ENCODE data around the gene PLCB1.

Gene PLCB1

DNA sequence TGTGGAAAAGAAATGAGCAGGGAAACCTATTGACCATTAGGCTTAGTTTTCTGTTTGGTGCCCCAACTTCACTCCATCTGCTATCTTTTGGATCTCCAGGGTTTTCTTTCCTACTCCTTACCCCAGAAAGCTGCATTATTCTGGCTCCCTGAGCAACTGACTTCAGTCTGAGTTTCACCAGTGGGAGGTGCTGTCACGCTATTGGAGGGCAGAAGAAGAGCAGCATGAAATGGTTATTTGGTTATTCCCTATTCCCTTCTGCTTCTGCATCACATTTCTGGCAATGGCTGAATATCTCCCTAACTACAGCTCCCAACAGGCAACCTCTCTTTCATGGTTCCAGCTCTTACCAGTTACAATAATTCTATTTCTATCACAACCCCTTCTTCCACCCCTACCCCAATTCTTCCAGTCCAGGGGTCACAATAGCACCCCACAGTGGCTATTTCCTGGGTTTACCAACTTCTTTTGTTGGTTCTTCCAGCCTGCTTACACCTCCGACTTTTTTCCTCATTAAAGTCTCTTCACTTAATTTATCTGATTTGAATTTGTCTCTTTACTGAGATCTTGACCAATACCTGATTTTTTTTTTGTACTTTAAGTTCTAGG, 311.5 kb downstream of the PLCB1 start:
- DNase-seq (ENCODE audit: low read depth): no peak
- H3K4me3 ChIP-seq (replicated peaks; ENCODE audit: low read depth, low read length): no peak overlapping the region
- TF ChIP-seq, protein P1, sequence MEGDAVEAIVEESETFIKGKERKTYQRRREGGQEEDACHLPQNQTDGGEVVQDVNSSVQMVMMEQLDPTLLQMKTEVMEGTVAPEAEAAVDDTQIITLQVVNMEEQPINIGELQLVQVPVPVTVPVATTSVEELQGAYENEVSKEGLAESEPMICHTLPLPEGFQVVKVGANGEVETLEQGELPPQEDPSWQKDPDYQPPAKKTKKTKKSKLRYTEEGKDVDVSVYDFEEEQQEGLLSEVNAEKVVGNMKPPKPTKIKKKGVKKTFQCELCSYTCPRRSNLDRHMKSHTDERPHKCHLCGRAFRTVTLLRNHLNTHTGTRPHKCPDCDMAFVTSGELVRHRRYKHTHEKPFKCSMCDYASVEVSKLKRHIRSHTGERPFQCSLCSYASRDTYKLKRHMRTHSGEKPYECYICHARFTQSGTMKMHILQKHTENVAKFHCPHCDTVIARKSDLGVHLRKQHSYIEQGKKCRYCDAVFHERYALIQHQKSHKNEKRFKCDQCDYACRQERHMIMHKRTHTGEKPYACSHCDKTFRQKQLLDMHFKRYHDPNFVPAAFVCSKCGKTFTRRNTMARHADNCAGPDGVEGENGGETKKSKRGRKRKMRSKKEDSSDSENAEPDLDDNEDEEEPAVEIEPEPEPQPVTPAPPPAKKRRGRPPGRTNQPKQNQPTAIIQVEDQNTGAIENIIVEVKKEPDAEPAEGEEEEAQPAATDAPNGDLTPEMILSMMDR (IDR thresholded peaks at IDR 0.05; ENCODE audit: low read length, missing control alignments): no peak

DNA sequence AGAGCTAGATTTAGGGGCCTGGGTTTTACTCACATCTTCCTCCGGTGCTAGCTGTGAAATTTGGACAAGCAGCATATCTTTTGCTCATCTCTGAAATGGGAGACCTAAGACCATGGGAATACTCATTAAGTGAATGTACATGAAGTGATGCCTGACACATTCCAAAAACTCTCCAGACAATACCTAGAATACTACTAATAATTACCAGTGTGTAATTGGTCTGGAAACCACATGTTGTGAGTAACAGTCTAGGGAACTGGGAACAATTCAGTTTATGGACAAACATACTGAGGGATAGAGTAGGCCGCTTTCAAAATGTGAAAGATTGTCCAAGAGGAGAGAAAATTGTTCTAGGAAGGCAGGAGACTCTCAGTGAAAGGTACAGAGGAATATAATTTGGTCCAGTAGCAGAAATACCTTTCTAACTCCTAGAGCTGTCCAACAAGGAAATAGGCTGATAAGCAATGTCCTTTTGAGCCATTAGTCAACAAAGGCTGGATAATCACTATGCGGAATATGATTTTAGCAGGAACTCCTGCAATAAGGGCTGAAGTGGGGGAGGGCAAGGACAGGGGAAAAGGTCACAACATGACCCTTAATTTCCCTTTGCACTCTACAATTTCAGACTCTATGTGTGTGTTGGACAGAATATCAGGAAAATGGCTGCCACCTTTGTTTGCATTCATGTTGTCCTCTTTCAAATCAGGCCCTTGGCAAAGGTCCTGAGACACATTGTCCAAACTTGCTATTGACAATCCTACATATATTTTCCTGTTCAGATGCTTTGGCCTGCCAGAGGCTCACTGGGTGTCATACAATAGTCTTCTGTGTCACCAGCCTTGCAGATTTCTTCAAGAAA, 315.4 kb downstream of the PLCB1 start:
- no peak for DNase-seq (ENCODE audit: low read depth)
- no peak overlapping the region for H3K4me3 ChIP-seq (replicated peaks; ENCODE audit: low read depth, low read length)
- TF ChIP-seq, protein P1 (IDR thresholded peaks at IDR 0.05; ENCODE audit: low read length, missing control alignments): no peak

DNA sequence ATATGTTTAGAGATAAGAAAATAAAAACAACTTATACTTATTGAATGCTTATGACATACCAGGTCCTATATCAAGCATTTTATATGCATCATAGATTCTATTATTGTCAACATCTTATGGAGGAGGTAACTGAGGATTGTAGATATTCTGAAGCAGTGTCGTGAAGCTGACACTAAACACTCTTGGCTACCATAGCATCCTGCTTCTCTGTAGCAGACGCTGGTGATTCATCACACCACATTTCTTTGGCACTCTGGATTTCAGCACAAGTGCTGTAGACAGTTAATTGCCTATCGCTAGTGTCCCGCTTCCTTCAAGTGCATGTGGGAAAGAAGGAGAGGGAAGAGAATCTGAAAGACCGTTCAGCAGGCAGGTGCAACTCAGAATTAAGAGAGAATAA, 317.1 kb downstream of the PLCB1 start:
- TF ChIP-seq, protein P1 (IDR thresholded peaks at IDR 0.05; ENCODE audit: low read length, missing control alignments): no peak
- peak; percentile 27 for DNase-seq (ENCODE audit: low read depth)
- no peak overlapping the region for H3K4me3 ChIP-seq (replicated peaks; ENCODE audit: low read depth, low read length)

DNA sequence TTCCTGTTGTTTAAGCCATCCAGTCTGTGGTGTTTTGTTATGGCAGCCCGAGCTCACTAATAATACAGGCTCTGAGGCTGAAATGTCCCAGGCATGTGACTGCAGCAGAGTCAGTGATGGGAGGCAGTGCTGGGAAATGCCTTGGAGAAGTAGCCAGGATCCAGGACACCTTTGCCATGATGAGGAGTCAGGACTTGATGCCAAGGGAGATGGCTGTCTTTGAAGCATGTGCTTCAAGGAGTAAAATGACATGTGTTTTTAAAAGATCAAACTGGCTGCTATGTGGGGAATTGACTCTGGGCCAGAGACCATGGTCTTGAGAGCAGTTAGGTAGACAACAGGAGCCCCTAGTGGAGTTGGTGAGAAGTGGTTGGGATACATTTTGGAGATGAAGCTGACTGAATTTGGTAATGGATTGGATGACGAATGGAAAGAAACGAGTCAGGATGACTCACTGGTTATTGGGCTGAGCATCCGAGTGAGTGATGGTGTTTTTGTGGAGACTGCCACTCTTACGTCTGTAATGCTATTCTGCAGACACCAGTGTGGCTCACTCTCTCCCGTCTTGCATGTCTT, 322.2 kb downstream of the PLCB1 start:
- TF ChIP-seq, protein P1 (IDR thresholded peaks at IDR 0.05; ENCODE audit: low read length, missing control alignments): peak; percentile 82
- peak; percentile 95 for DNase-seq (ENCODE audit: low read depth)
- H3K4me3 ChIP-seq (replicated peaks; ENCODE audit: low read depth, low read length): no peak overlapping the region

DNA sequence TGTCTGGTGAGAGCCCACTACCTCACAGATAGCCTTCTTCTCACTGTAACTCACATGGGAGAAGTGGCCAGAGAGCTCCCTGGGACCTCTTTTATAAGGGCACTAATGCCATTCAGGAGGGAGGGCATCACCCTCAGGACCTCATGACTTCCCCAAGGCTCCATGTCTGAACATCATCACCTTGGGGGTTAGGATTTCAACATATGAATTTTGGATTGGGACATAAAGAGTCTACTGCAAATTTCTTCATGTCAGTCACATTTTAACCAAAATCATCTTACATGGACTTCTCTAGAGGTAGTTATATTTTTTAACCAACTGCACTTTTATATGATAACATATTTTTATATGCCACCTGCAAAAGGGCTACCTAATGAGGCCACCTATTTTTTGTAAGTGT, 324.7 kb downstream of the PLCB1 start:
- no peak overlapping the region for H3K4me3 ChIP-seq (replicated peaks; ENCODE audit: low read depth, low read length)
- no peak for DNase-seq (ENCODE audit: low read depth)
- TF ChIP-seq, protein P1 (IDR thresholded peaks at IDR 0.05; ENCODE audit: low read length, missing control alignments): no peak

DNA sequence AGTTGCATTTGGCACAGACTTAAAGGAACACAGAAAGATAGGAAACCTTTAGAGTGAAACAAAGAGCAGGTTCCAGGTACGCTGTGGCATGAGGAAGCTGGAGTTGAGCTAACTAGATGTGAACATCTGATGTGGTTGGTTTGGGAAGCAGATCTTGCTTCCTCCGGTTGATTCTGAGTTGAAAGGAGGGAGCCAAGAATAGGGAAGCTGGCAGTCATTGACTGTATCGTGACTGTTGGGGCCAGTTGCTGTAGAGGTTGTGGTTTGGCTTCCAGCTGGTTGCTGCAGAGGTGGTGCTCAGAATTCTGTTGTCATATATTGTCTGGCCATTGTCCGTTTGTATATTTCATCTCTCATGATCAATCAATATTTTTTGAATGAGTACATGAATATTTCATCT, 325.9 kb downstream of the PLCB1 start:
- no peak for DNase-seq (ENCODE audit: low read depth)
- H3K4me3 ChIP-seq (replicated peaks; ENCODE audit: low read depth, low read length): no peak overlapping the region
- TF ChIP-seq, protein P1 (IDR thresholded peaks at IDR 0.05; ENCODE audit: low read length, missing control alignments): no peak

Data from fibroblast of pulmonary artery (primary cell).